Posterior vena cava (tissue), 2 donors: ENCODE data around the gene XRCC4. TPM values are rescaled to one million over a fixed set of nuclear protein-coding genes. Genes with fewer than 3 reads are reported as not detected.

Experiments used
- DNase-seq: peaks from one replicate; pipeline ENCODE4 v3.0.0-alpha.2; 2020; ENCODE audit warnings: low spot score
- intact Hi-C, 2 donors: fragments of 100-400 bp; cut with DNase I; formaldehyde crosslinking; loops; one replicate each; pipeline versions ENCODE4 v1.14.1 to v1.14.2; 2022 to 2023
- total RNA-seq, 2 donors: library from RNA; stranded (reverse); fragmentation: NEBNext Ultra II Directional; extraction: Animal tissue kit (Norgen Biotek cat#: 25700); gene quantifications; one replicate each; pipeline ENCODE4 v1.2.1, GENCODE V29; 2021
- donor health status: DM: yes; HTN: yes; CAD: no.
- donor health status: DM: yes; HTN: yes; CAD: no.

The XRCC4 gene
- total RNA-seq, 2 donors from 2014 or later: 8.4 to 9.1 TPM

GRCh38 chr5:83157163-83157562 lies 79.8 kb downstream of the XRCC4 start:
- no peak for DNase-seq
- intact Hi-C loops: no loop called here

GRCh38 chr5:83162601-83163000 lies 85.3 kb downstream of the XRCC4 start:
- DNase-seq: no peak
- intact Hi-C loops: no loop called here

GRCh38 chr5:83167538-83167937 lies 90.2 kb downstream of the XRCC4 start:
- intact Hi-C loops: no loop called here

GRCh38 chr5:83169571-83170337 lies 92.4 kb downstream of the XRCC4 start:
- no peak for DNase-seq
- intact Hi-C loops: no loop called here

More at GRCh38 chr5:83167538-83167937, 90.2 kb downstream of the XRCC4 start:
- DNase-seq: no peak

DNA sequence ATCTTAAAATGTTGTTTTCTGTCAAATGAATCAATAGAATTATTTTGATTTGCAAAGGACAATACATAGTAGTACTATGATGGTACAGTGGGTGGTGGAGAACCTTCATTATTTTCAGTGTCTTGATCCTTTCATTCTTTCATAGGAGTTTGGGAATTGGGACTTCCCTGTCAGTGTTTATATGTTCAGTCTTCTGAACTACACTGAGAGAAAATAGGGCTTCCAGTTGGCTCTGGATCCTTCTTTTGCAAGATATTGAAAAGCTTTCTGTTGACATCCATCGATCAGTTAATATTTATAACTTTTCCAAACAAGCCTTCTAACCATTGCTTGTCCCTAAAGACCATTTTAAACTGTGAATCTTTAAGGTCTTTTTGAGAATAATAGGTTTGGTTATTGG lies 94.7 kb downstream of the XRCC4 start:
- intact Hi-C loops: no loop called here

GRCh38 chr5:83172655-83173054 lies 95.3 kb downstream of the XRCC4 start:
- intact Hi-C loops: no loop called here
- DNase-seq: no peak

More for the DNA sequence above, 94.7 kb downstream of the XRCC4 start:
- DNase-seq: no peak

DNA sequence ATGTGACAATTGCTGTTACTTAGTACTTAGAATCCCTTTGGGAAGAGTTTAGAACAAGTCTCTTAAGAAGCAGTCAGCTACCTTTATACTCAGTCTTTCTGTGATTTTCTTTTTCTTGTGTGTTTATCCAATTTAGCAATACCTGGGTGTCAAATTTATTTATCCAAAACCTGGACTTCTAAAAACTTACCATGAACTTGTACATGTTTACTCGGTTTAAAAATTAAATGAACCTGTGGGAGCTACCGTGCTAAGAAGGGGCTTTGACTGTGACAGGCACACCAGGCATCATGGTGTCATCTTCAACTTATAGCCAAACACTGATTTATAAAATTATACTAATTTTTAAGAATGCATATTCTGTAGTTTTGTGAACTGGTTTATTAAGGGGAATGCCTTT lies 96.5 kb downstream of the XRCC4 start:
- no peak for DNase-seq
- intact Hi-C loops: no loop called here

DNA sequence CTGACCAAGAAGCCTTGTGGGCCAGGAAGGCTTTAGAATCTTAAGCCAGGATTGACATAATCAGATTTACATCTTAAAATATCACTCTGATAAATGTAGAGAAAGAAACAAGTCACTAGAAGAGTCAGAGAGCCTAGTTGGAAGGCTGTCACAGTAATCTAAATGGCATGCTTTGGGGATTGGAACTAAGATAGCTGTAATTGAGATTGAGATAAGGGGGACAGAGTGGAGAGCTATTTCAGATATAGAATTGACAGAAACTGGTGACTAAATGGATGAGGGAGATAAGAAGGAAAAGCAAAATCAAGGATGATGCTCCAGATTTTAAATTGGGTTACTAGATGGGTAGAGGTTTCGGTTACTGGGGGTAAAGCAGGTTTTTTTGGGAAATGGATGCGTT lies 100.5 kb downstream of the XRCC4 start:
- no peak for DNase-seq
- intact Hi-C loops: no loop called here

GRCh38 chr5:83179966-83180365 lies 102.6 kb downstream of the XRCC4 start:
- no peak for DNase-seq
- intact Hi-C loops: no loop called here

- intact Hi-C loops: no loop called here
- no peak for DNase-seq
Measured at GRCh38 chr5:83184534-83184933, 107.2 kb downstream of the XRCC4 start.

DNA sequence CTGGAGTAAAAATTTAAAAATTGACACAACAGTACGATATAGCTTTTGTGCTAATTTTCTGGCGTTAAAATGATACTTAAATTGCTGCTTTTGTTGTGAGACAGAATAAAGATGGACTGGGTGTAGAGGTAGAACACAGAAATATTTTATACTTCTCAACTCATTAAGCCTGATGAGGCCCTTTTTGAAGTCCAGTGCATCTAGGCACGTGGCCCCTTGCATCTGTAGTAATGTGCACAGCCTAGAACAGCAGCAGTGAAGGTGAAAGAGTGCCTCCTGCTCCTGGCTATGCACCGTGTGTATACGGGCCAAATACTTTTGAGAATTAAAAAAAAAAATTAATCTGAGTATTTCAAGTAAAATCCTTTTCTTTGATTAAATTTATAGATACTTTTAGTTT lies 115.6 kb downstream of the XRCC4 start:
- no peak for DNase-seq
- intact Hi-C loops: no loop called here

DNA sequence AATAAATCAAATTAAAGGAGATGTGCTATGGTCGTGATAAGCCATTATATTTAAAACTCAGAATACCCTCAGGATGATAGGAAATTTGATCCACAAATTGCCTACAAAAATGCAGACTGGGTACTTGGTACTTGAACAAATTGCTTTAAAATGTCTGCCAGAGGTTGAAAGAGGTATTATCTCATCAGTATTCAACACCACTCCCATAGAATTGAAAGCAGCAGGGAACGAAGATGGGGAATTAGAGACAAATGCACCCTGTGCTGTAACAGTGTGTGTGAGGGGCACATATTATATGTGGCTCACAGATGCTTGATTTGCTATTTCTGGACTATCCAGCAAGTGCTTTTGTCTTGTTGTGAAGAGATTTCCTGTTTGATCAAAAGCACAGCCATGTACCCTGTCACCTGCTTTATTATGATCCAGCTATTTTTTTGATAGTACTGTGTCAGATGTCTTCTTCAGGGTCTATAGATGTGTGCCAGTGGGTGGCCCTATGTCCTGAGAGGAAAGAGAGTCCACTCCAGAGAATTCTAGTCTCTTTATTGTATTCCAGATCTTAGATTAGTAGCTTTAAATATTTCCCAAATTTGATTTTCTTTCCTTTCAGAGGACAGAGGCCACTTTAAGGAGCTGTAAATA lies 120.1 kb downstream of the XRCC4 start:
- intact Hi-C loops: no loop called here
- DNase-seq: no peak

GRCh38 chr5:83199126-83199525 lies 121.8 kb downstream of the XRCC4 start:
- DNase-seq: no peak
- intact Hi-C loops: no loop called here

- no peak for DNase-seq
- intact Hi-C loops: no loop called here
Measured at GRCh38 chr5:83204651-83205050, 127.3 kb downstream of the XRCC4 start.

GRCh38 chr5:83209963-83210362 lies 132.6 kb downstream of the XRCC4 start:
- no peak for DNase-seq
- intact Hi-C loops: no loop called here

- intact Hi-C loops: no loop called here
- DNase-seq: no peak
Measured at GRCh38 chr5:83219077-83219476, 141.7 kb downstream of the XRCC4 start.

- DNase-seq: no peak
- intact Hi-C loops: no loop called here
Measured at GRCh38 chr5:83219495-83219894, 142.1 kb downstream of the XRCC4 start.

DNA sequence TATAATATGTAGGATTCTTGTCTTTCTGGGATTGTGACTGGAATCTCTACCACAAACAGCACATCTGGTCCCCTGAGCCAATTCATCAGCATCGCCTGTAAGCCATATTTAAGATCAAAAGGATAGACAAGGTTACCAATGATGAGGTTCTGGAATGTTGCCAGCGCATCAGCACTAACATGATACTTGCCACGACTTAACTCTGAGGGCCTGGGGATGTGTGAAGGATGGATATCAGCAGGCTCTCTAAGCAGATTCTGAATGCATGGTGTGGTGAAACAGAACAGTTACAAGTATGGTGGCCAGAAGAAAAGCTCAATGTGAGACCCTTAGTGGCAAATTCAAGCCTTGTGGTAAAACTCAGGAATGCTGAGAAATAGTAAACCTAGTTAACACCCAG lies 143.0 kb downstream of the XRCC4 start:
- DNase-seq: no peak
- intact Hi-C loops: no loop called here

GRCh38 chr5:83222906-83223305 lies 145.6 kb downstream of the XRCC4 start:
- DNase-seq: no peak
- intact Hi-C loops: no loop called here

GRCh38 chr5:83227611-83228010 lies 150.3 kb downstream of the XRCC4 start:
- no peak for DNase-seq
- intact Hi-C loops: no loop called here

- DNase-seq: no peak
- intact Hi-C loops: no loop called here
Measured at GRCh38 chr5:83230511-83230910, 153.2 kb downstream of the XRCC4 start.
